ENCODE results near the gene ELF4.

The ELF4 gene

GRCh38 chrX:130030826-130031225 is 79.5 kb downstream of the ELF4 start:
- no peak for TF ChIP-seq ZFP30 (CRISPR knock-in tag; IDR thresholded peaks at IDR 0.05)
- TF ChIP-seq GLIS3 (CRISPR knock-in tag; IDR thresholded peaks at IDR 0.05) = no peak
- no peak for TF ChIP-seq TSHZ2 (CRISPR knock-in tag; IDR thresholded peaks at IDR 0.05)
- no peak for TF ChIP-seq CSDC2 (CRISPR knock-in tag; IDR thresholded peaks at IDR 0.05)
- TF ChIP-seq OSR1 (CRISPR knock-in tag; IDR thresholded peaks at IDR 0.05) = no peak
- TF ChIP-seq POU6F1 (CRISPR knock-in tag; IDR thresholded peaks at IDR 0.05; ENCODE audit: borderline replicate concordance, low read depth) = no peak
- no peak for TF ChIP-seq ZFP3 (CRISPR knock-in tag; IDR thresholded peaks at IDR 0.05)
- no peak for TF ChIP-seq BACH2 (CRISPR knock-in tag; IDR thresholded peaks at IDR 0.05; ENCODE audit: borderline replicate concordance)
- no peak for TF ChIP-seq TCF4 (CRISPR knock-in tag; IDR thresholded peaks at IDR 0.05; ENCODE audit: borderline replicate concordance)
- TF ChIP-seq TOX (CRISPR knock-in tag; IDR thresholded peaks at IDR 0.05; ENCODE audit: borderline replicate concordance) = no peak
- no peak for ATAC-seq

GRCh38 chrX:130028196-130028595 is 82.1 kb downstream of the ELF4 start:
- ATAC-seq = peak; percentile 76
- no peak for TF ChIP-seq ZNF565 (CRISPR knock-in tag; conservative IDR thresholded peaks at IDR 0.05; ENCODE audit: low read depth)
- no peak for TF ChIP-seq TOX (CRISPR knock-in tag; IDR thresholded peaks at IDR 0.05; ENCODE audit: borderline replicate concordance)
- TF ChIP-seq PATZ1 (CRISPR knock-in tag; IDR thresholded peaks at IDR 0.05; ENCODE audit: borderline replicate concordance) = no peak
- no peak for TF ChIP-seq CSDC2 (CRISPR knock-in tag; IDR thresholded peaks at IDR 0.05)
- TF ChIP-seq POU6F1 (CRISPR knock-in tag; IDR thresholded peaks at IDR 0.05; ENCODE audit: borderline replicate concordance, low read depth) = no peak
- TF ChIP-seq BACH2 (CRISPR knock-in tag; IDR thresholded peaks at IDR 0.05; ENCODE audit: borderline replicate concordance) = no peak
- no peak for TF ChIP-seq TSHZ2 (CRISPR knock-in tag; IDR thresholded peaks at IDR 0.05)
- TF ChIP-seq PPARA (CRISPR knock-in tag; IDR thresholded peaks at IDR 0.05; ENCODE audit: borderline replicate concordance) = no peak
- TF ChIP-seq ZNF8 (CRISPR knock-in tag; IDR thresholded peaks at IDR 0.05) = no peak
- TF ChIP-seq OSR1 (CRISPR knock-in tag; IDR thresholded peaks at IDR 0.05) = no peak
- no peak for TF ChIP-seq ZC3H10 (CRISPR knock-in tag; IDR thresholded peaks at IDR 0.05)
- TF ChIP-seq CREB5 (CRISPR knock-in tag; IDR thresholded peaks at IDR 0.05; ENCODE audit: low read depth) = no peak
- no peak for TF ChIP-seq RARB (CRISPR knock-in tag; IDR thresholded peaks at IDR 0.05)
